IMR-90 (cell line): ENCODE measurements around the gene IRF2BP2. TPM values are rescaled to one million over a fixed set of nuclear protein-coding genes. Genes with fewer than 3 reads are reported as not detected.
A peak's percentile ranks its signal among the peaks of the same experiment; 100 is the strongest.

Experiments
- ATAC-seq: fragments of 200-7000 bp; cut with Tn5 transposase; 2 replicates; pipeline ENCODE4 v1.9.1; 2020; ENCODE audit warnings: low read depth, mild to moderate bottlenecking, moderate library complexity
- BruUV-seq: library from RNA; stranded (reverse); fragments of 400-500 nt; replicated peaks from 2 replicates; lab custom pipeline; 2021; lab: Mats Ljungman, UMichigan
- CTCF ChIA-PET: fragments of 300-600 bp; formaldehyde crosslinking; extraction: SDS; loops from one replicate; lab custom pipeline; 2021; ENCODE audit warnings: antibody characterized with exemption; lab: Yijun Ruan, JAX
- POLR2A ChIA-PET: fragments of 300-600 bp; sonication (Branson Sonifier 250); formaldehyde crosslinking; loops from one replicate; lab custom pipeline; 2022; ENCODE audit warnings: antibody characterized with exemption; ENCODE audit not compliant: unreplicated experiment; lab: Charles Lee
- DNase-seq: peaks from one replicate; pipeline ENCODE4 v3.0.0; 2013
- H2AFZ ChIP-seq: replicated peaks from 2 replicates; pipeline ENCODE3; 2013; ENCODE audit warnings: low read length, mild to moderate bottlenecking; ENCODE audit not compliant: poor library complexity
- H2AK5ac ChIP-seq: 2 replicates; pipeline ENCODE4 v1.6.1; 2013; ENCODE audit warnings: low read depth, low read length, inconsistent platforms
- H2AK9ac ChIP-seq: replicated peaks from 2 replicates; pipeline ENCODE3; 2013; ENCODE audit warnings: mild to moderate bottlenecking, low read depth, low read length, moderate library complexity; ENCODE audit not compliant: poor library complexity
- H2BK120ac ChIP-seq: 2 replicates; pipeline ENCODE4 v1.6.1; 2013; ENCODE audit warnings: low read depth, low read length, inconsistent platforms
- H2BK15ac ChIP-seq: 3 replicates; pipeline ENCODE4 v1.6.1; 2013; ENCODE audit warnings: low read depth, low read length, inconsistent platforms
- H2BK20ac ChIP-seq: 2 replicates; pipeline ENCODE4 v1.6.1; 2013; ENCODE audit warnings: low read depth, mild to moderate bottlenecking, inconsistent platforms, low read length, moderate library complexity
- H2BK5ac ChIP-seq: 2 replicates; pipeline ENCODE4 v1.6.1; 2013; ENCODE audit warnings: mild to moderate bottlenecking, low read depth, low read length, inconsistent platforms; ENCODE audit not compliant: poor library complexity, severe bottlenecking
- H3K14ac ChIP-seq: replicated peaks from 2 replicates; pipeline ENCODE4 v1.6.1; 2013; ENCODE audit warnings: low read depth, low read length, inconsistent platforms
- H3K18ac ChIP-seq: 2 replicates; pipeline ENCODE4 v1.6.1; 2013; ENCODE audit warnings: low read depth, low read length, control low read depth
- H3K23ac ChIP-seq: 2 replicates; pipeline ENCODE4 v1.6.1; 2013; ENCODE audit warnings: low read depth, low read length, inconsistent platforms
- H3K27ac ChIP-seq: 2 replicates; pipeline ENCODE4 v1.5.1; 2013; ENCODE audit warnings: mild to moderate bottlenecking, control low read depth, low read length; ENCODE audit not compliant: insufficient read depth
- H3K27me3 ChIP-seq: 2 replicates; pipeline ENCODE4 v1.6.1; 2013; ENCODE audit warnings: low read length; ENCODE audit not compliant: control insufficient read depth, insufficient read depth
- H3K36me3 ChIP-seq: 2 replicates; pipeline ENCODE4 v1.6.1; 2013; ENCODE audit warnings: low read length, mixed read lengths; ENCODE audit not compliant: control insufficient read depth, insufficient read depth
- H3K4ac ChIP-seq: 2 replicates; pipeline ENCODE4 v1.6.1; 2013; ENCODE audit warnings: low read depth, low read length, inconsistent platforms
- H3K4me1 ChIP-seq: 2 replicates; pipeline ENCODE4 v1.6.1; 2013; ENCODE audit warnings: low read length, mixed read lengths; ENCODE audit not compliant: control insufficient read depth, insufficient read depth
- H3K4me2 ChIP-seq: 2 replicates; pipeline ENCODE4 v1.6.1; 2013; ENCODE audit warnings: low read depth, mild to moderate bottlenecking, control low read depth, low read length, moderate library complexity
- H3K4me3 ChIP-seq: 2 replicates; pipeline ENCODE4 v1.5.1; 2013; ENCODE audit warnings: low read depth, mild to moderate bottlenecking, control low read depth, low read length, moderate library complexity; ENCODE audit not compliant: insufficient read depth
- H3K56ac ChIP-seq: 2 replicates; pipeline ENCODE4 v1.6.1; 2013; ENCODE audit warnings: low read length, inconsistent platforms; ENCODE audit not compliant: insufficient read depth; ENCODE audit errors: extremely low read depth
- H3K79me1 ChIP-seq, 2 experiments: 2 replicates each; pipeline ENCODE4 v1.6.1; 2013; ENCODE audit warnings: low read length in 2 of 2, inconsistent platforms in 1 of 2, low read depth in 1 of 2
- H3K9ac ChIP-seq: 2 replicates; pipeline ENCODE4 v1.6.1; 2013; ENCODE audit warnings: low read depth, low read length, control low read depth
- H3K9me1 ChIP-seq: 2 replicates; pipeline ENCODE4 v1.6.1; 2013; ENCODE audit warnings: low read length, inconsistent platforms; ENCODE audit not compliant: insufficient read depth
- H3K9me3 ChIP-seq: 2 replicates; pipeline ENCODE4 v1.6.1; 2013; ENCODE audit warnings: low read length; ENCODE audit not compliant: control insufficient read depth, insufficient read depth
- H4K20me1 ChIP-seq: 2 replicates; pipeline ENCODE4 v1.6.1; 2013; ENCODE audit warnings: low read length, inconsistent platforms; ENCODE audit not compliant: insufficient read depth
- H4K5ac ChIP-seq: 2 replicates; pipeline ENCODE4 v1.6.1; 2013; ENCODE audit warnings: mild to moderate bottlenecking, low read depth, low read length, control low read depth
- H4K8ac ChIP-seq, 2 experiments: 2 replicates each; pipeline ENCODE4 v1.6.1; 2013; ENCODE audit warnings: low read depth in 2 of 2, low read length in 2 of 2, control low read depth in 1 of 2, inconsistent platforms in 1 of 2
- H4K91ac ChIP-seq: 2 replicates; pipeline ENCODE4 v1.6.1; 2013; ENCODE audit warnings: low read depth, low read length, inconsistent platforms; ENCODE audit not compliant: insufficient read depth
- BHLHE40 ChIP-seq: fragments of 150-350 bp; IDR thresholded peaks from 2 replicates; pipeline ENCODE4 v1.6.1; 2016; ENCODE audit warnings: mild to moderate bottlenecking, low read depth, low read length
- CEBPB ChIP-seq: IDR thresholded peaks from 2 replicates; pipeline ENCODE4 v1.6.1; 2012; ENCODE audit warnings: low read depth, low read length, improper control_type of control experiment
- CHD1 ChIP-seq: IDR thresholded peaks from 2 replicates; pipeline ENCODE4 v1.6.1; 2012; ENCODE audit warnings: low read depth, low read length, improper control_type of control experiment
- CTCF ChIP-seq: conservative IDR thresholded peaks from 2 replicates; pipeline ENCODE4 v1.5.1; 2012; ENCODE audit warnings: mild to moderate bottlenecking, low read depth, low read length, improper control_type of control experiment
- ELK1 ChIP-seq: fragments of 150-350 bp; IDR thresholded peaks from 2 replicates; pipeline ENCODE4 v1.6.1; 2016; ENCODE audit warnings: low read depth, mild to moderate bottlenecking, low read length, moderate library complexity, borderline replicate concordance
- FOS ChIP-seq: fragments of 150-350 bp; IDR thresholded peaks from 2 replicates; pipeline ENCODE4 v1.6.1; 2016; ENCODE audit warnings: low read depth, low read length
- MAFK ChIP-seq: IDR thresholded peaks from 2 replicates; pipeline ENCODE4 v1.6.1; 2012; ENCODE audit warnings: low read depth, low read length, improper control_type of control experiment
- MAZ ChIP-seq: IDR thresholded peaks from 2 replicates; pipeline ENCODE4 v1.6.1; 2012; ENCODE audit warnings: low read depth, mild to moderate bottlenecking, low read length, improper control_type of control experiment, moderate library complexity, borderline replicate concordance
- MXI1 ChIP-seq: IDR thresholded peaks from 2 replicates; pipeline ENCODE4 v1.6.1; 2012; ENCODE audit warnings: low read depth, mild to moderate bottlenecking, low read length, moderate library complexity, borderline replicate concordance
- NFE2L2 ChIP-seq: fragments of 150-350 bp; IDR thresholded peaks from 2 replicates; pipeline ENCODE4 v1.6.1; 2016; ENCODE audit warnings: low read depth, mild to moderate bottlenecking, low read length
- POLR2A ChIP-seq: IDR thresholded peaks from 2 replicates; pipeline ENCODE4 v1.6.1; 2012; ENCODE audit warnings: mild to moderate bottlenecking, low read depth, low read length
- RAD21 ChIP-seq: IDR thresholded peaks from 2 replicates; pipeline ENCODE4 v1.6.1; 2012; ENCODE audit warnings: low read length, improper control_type of control experiment
- RCOR1 ChIP-seq: IDR thresholded peaks from 2 replicates; pipeline ENCODE4 v1.6.1; 2012; ENCODE audit warnings: mild to moderate bottlenecking, low read length, improper control_type of control experiment; ENCODE audit not compliant: insufficient replicate concordance
- RFX5 ChIP-seq: IDR thresholded peaks from 2 replicates; pipeline ENCODE4 v1.8.0; 2012; ENCODE audit warnings: low read depth, mild to moderate bottlenecking, low read length, moderate library complexity
- SMC3 ChIP-seq: fragments of 150-350 bp; IDR thresholded peaks from 2 replicates; pipeline ENCODE4 v1.6.1; 2016; ENCODE audit warnings: low read depth, mild to moderate bottlenecking, antibody characterized with exemption, low read length, moderate library complexity
- USF2 ChIP-seq: fragments of 150-350 bp; IDR thresholded peaks from 2 replicates; pipeline ENCODE4 v1.6.1; 2017; ENCODE audit warnings: mild to moderate bottlenecking, antibody characterized with exemption, low read length, low read depth
- WGBS, 2 experiments: methylation state at CpG; one replicate each; pipeline versions ENCODE4 v1.1.5 to v1.1.7; 2013; ENCODE audit warnings: missing lambda C conversion rate in 2 of 2; ENCODE audit not compliant: insufficient read length in 1 of 2; ENCODE audit errors: extremely low coverage in 2 of 2; 5-methylcytosine and 5-hydroxymethylcytosine counted together
- dilution Hi-C: fragments of 300-500 bp; cut with HindIII; formaldehyde crosslinking; loops from one replicate; pipeline ENCODE4 v1.14.3; 2018; ENCODE audit warnings: low sequenced_read_pairs; ENCODE audit not compliant: unreplicated experiment
- in situ Hi-C: fragments of 300-500 bp; cut with MboI; formaldehyde crosslinking; loops from 3 replicates; pipeline ENCODE4 v1.14.3; 2019; ENCODE audit warnings: low sequenced_read_pairs, inconsistent platforms, mixed read lengths
- intact Hi-C: fragments of 100-400 bp; cut with micrococcal nuclease; formaldehyde crosslinking; loops from 2 replicates; pipeline ENCODE4 v1.10.0; 2022
- polyA plus RNA-seq, 3 experiments: library from polyadenylated mRNA; depleted of rRNA; stranded (reverse); fragments of >200 nt; gene quantifications; 2 replicates each; pipeline ENCODE4 v1.2.3, GENCODE V29; 2012; ENCODE audit warnings: low replicate concordance in 1 of 3
- total RNA-seq: library from RNA; depleted of rRNA; stranded (reverse); fragments of >200 nt; gene quantifications from 2 replicates; pipeline ENCODE4 v1.2.3, GENCODE V29; 2012

IRF2BP2 gene
- total and polyA plus RNA-seq, 2 of the 4 experiments (the other 2 are of a cell fraction), result 47.0 to 66.6 TPM

GRCh38 chr1:234621127-234621468, 11.1 kb upstream of the IRF2BP2 start:
- 0 out of 2 replicates have a peak overlapping the region, but pooled peaks have one; percentile 45 for H3K23ac ChIP-seq
- DNase-seq, result no peak
- no peak overlapping the region for H3K4me2 ChIP-seq
- no CpG with 5 or more reads among the region's 3 CpGs for WGBS, 2 experiments
- H2BK20ac ChIP-seq, result peak overlapping the region; percentile 77; the same call in 1 of the 2 replicates
- no peaks in the 10 kb centered on the region for H3K9me3 ChIP-seq
- H2BK120ac ChIP-seq, result peak overlapping the region; percentile 79; the same call in 1 of the 2 replicates
- H2BK15ac ChIP-seq, result peak overlapping the region; percentile 74; the same call in 1 of the 3 replicates
- intact Hi-C loops (no loop called here), in situ Hi-C loops (loop anchor here (25.0 kb wide), 1 partner anchor 241 kb away; no protein-coding TSS in a partner anchor), dilution Hi-C loops (no loop called here)
- no peak for ATAC-seq
- H2AK9ac ChIP-seq, result no peak overlapping the region
- H3K9me1 ChIP-seq, result peaks cover 16% of the 10 kb centered on the region
- H3K14ac ChIP-seq, result no peak overlapping the region; the same call in 1 of the 2 replicates
- no peak overlapping the region for H3K56ac ChIP-seq
- peaks cover 26% of the 10 kb centered on the region for H3K4me1 ChIP-seq
- no peak overlapping the region for H2AFZ ChIP-seq
- no peak overlapping the region for H4K5ac ChIP-seq
- H3K27ac ChIP-seq, result no peak overlapping the region
- peaks cover 0 to 5% of the 10 kb centered on the region in 2 experiments; a peak in 2 of 4 replicates for H3K79me1 ChIP-seq
- H4K20me1 ChIP-seq, result no peaks in the 10 kb centered on the region
- H3K27me3 ChIP-seq, result no peaks in the 10 kb centered on the region
- H2BK5ac ChIP-seq, result peak overlapping the region; percentile 28
- peak overlapping the region; percentile 36; the same call in 1 of the 2 replicates for H3K18ac ChIP-seq
- peak overlapping the region; percentile 49; the same call in 1 of the 2 replicates for H3K4ac ChIP-seq
- H3K36me3 ChIP-seq, result no peaks in the 10 kb centered on the region
- peak overlapping the region; percentile 54; the same call in 1 of the 2 replicates for H2AK5ac ChIP-seq
- no TSS peak for BruUV-seq
- TF ChIP-seq CEBPB, result no peak
- TF ChIP-seq RFX5, result no peak
- TF ChIP-seq CTCF, result no peak
- no peak for TF ChIP-seq MAZ
- TF ChIP-seq SMC3, result no peak
- no peak for TF ChIP-seq MAFK
- no peak for TF ChIP-seq NFE2L2
- no peak for TF ChIP-seq MXI1
- no peak for TF ChIP-seq POLR2A
- TF ChIP-seq ELK1, result no peak
- TF ChIP-seq USF2, result no peak
- no peak for TF ChIP-seq FOS
- no peak for TF ChIP-seq RCOR1
- TF ChIP-seq CHD1, result no peak
- TF ChIP-seq BHLHE40, result no peak
- TF ChIP-seq RAD21, result no peak
- H3K9ac ChIP-seq, result no peak overlapping the region
- POLR2A ChIA-PET, result no interaction called here
- no peak overlapping the region for H3K4me3 ChIP-seq
- CTCF ChIA-PET, result interaction anchor here (1.2 kb wide), 1 partner anchor 13 kb away, joined by 3 read pairs; no protein-coding TSS in a partner anchor
- H4K8ac ChIP-seq, result peak overlapping the region; percentile 49 to 54; a peak in 2 of 4 replicates
- peak overlapping the region; percentile 19; the same call in 1 of the 2 replicates for H4K91ac ChIP-seq
